ENCODE measurements around the gene ZNF850. TPM values are rescaled to one million over a fixed set of nuclear protein-coding genes. Genes with fewer than 3 reads are reported as not detected.
"Not testable (repeated sequence)": the region's sequence is repeated elsewhere in the genome, so short reads cannot be mapped to it uniquely, and the experiment has no call there.

The ZNF850 gene
- total RNA-seq, 4 donors from 2014 or later = 1.7 to 4.6 (median 3.5) TPM

DNA sequence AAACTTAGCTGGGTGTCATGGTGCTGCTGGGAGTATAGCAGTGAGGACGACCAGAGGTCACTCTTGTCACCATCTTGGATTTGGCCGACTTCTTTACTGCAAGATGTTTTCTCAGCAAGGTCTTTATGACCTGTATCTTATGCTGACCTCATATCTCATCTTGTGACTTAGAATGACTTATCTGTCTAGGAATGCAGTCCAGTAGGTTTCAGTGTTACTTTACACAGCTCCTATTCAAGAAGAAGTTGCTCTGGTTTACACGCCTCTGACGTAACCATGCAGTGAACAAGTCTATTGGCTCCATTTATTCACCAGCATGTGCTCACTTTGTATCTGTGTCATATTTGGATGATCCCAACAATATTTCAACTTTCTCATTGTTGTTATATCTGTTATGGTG, 26.7 kb downstream of the ZNF850 start:
- ATAC-seq (ENCODE audit: low FRiP score) = no peak
- TF ChIP-seq CTCF (IDR thresholded peaks at IDR 0.05) = no peak
- no peak for DNase-seq (ENCODE audit: low spot score)

DNA sequence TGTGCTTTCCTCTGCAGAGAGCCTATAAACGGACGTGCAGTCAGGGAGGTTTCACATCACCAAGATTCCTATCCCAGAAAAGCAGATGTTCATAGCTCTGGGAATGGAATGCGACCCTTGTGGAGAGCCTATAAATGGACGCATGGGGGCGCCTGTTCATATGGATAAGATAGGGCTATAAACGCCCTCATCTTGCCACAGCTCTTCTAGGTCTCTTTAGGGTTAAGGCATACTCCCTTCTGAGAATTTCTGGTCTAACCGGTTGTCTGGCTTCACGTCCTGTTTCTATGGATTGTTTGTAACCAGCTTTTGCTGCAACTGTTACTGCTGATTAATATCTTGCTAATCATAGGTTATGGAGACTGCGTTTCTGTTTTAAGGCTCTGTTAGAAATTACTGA, 36.4 kb downstream of the ZNF850 start:
- ATAC-seq (ENCODE audit: low FRiP score) = not testable (repeated sequence)

DNA sequence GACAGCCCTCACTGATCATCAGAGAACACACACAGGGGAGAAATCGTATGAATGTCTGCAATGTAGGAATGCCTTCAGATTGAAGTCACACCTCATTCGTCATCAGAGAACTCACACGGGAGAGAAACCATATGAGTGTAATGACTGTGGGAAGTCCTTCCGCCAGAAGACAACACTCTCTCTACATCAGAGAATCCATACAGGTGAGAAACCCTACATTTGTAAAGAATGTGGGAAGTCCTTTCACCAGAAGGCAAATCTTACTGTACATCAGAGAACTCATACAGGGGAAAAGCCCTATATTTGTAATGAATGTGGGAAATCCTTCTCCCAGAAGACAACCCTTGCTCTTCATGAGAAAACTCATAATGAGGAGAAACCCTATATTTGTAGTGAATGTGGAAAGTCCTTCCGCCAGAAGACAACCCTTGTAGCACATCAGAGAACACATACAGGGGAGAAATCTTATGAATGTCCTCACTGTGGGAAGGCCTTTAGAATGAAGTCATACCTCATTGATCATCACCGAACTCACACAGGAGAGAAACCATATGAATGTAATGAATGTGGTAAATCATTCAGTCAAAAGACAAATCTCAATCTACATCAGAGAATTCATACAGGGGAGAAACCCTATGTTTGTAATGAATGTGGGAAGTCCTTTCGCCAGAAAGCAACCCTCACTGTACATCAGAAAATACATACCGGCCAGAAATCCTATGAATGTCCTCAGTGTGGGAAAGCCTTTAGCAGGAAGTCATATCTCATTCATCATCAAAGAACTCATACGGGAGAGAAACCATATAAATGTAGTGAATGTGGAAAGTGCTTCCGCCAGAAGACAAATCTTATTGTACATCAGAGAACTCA, 52.7 kb downstream of the ZNF850 start:
- TF ChIP-seq CTCF (IDR thresholded peaks at IDR 0.05) = no peak
- ATAC-seq (ENCODE audit: low FRiP score) (no peak), DNase-seq (ENCODE audit: low spot score) (no peak)

More for the DNA sequence above, 36.4 kb downstream of the ZNF850 start:
- not testable (repeated sequence) for DNase-seq (ENCODE audit: low spot score)

DNA sequence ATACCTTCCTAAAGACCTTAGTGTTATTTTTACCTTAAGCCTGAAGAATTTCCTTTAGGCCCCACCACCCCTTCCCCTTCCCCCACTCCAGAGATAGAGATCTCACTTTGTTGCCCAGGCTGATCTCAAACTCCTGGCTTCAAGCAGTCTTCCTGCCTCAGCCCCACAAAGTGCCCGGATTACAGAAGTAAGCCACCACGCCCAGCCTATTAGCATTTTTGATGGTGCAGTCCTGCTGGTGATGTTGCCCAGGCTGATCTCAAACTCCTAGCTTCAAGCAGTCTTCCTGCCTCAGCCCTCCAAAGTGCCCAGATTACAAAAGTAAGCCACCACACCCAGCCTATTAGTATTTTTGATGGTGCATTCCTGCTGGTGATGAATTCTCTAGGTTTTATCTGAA, 63.2 kb downstream of the ZNF850 start:
- DNase-seq (ENCODE audit: low spot score) (no peak), ATAC-seq (ENCODE audit: low FRiP score) (no peak)
- TF ChIP-seq CTCF (IDR thresholded peaks at IDR 0.05) = no peak

DNA sequence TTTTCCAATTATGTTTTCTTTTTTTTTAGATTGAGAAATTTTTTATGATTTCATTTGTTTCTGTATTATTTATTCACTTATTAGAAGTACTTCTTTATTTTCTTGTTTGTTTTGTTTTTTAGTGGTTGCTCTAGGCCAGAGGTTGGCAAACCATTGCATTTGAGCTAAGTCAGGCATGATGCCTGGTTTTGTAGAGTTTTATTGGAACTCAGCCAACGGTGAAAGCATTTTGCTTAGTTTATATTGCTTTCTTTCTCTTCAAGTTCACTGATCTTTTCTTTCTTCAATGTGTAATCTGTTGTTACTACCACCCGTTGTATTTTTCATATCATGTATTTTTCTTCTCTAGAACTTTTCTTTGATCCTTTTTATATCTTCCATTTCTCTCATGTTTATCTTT, 65.5 kb downstream of the ZNF850 start:
- TF ChIP-seq CTCF (IDR thresholded peaks at IDR 0.05) = no peak
- ATAC-seq (ENCODE audit: low FRiP score) = no peak

DNA sequence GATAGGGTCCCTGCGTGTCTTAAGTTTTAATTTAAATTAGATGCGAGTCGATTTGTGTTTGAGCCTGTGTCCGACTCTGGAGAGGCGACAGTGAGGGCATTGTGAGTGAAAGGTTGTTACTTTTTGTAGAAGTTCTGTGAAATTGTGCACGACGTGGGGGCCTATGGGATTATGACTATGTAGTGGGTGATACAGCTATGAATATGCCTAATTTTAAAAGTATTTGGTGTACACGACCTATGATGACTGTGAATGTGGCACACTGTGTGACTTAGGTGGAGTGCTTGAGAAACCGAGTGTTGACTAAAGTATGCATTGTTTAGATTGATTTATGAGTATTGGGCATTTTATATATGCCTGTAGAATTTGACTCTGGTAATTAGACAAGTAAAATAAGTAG, 84.5 kb downstream of the ZNF850 start:
- DNase-seq (ENCODE audit: low spot score) (no peak), ATAC-seq (ENCODE audit: low FRiP score) (no peak)
- TF ChIP-seq CTCF (IDR thresholded peaks at IDR 0.05) = no peak

More for the DNA sequence above, 65.5 kb downstream of the ZNF850 start:
- no peak for DNase-seq (ENCODE audit: low spot score)

GRCh38 chr19:36687214-36688056, 85.2 kb downstream of the ZNF850 start, which contains the start of gene ZNF567:
ZNF567 (plus strand) TSS chr19:36687612; CDS start chr19:36694868, 7,256 bp downstream.
- TF ChIP-seq CTCF (IDR thresholded peaks at IDR 0.05) = no peak
- ATAC-seq (ENCODE audit: low FRiP score) = peak; percentile 99
- DNase-seq (ENCODE audit: low spot score) = peak; percentile 96
